Ramos (cell line): Measurements from ENCODE around the gene SORBS2.

Experiments used
- in situ Hi-C: fragments of 300-500 bp; cut with MboI; formaldehyde crosslinking; loops from one replicate; pipeline ENCODE4 v1.14.3; 2022; ENCODE audit warnings: low sequenced_read_pairs; ENCODE audit not compliant: unreplicated experiment

SORBS2 gene

GRCh38 chr4:185689407-185689806, 122.6 kb downstream of the SORBS2 start:
- in situ Hi-C loops = no loop called here

GRCh38 chr4:185685804-185686203, 126.2 kb downstream of the SORBS2 start:
- in situ Hi-C loops = no loop called here

- in situ Hi-C loops = no loop called here
Measured at GRCh38 chr4:185683896-185684295, 128.1 kb downstream of the SORBS2 start.

- in situ Hi-C loops = no loop called here
Measured at GRCh38 chr4:185683222-185683621, 128.8 kb downstream of the SORBS2 start.

GRCh38 chr4:185682236-185682635, 129.8 kb downstream of the SORBS2 start:
- in situ Hi-C loops = no loop called here

DNA sequence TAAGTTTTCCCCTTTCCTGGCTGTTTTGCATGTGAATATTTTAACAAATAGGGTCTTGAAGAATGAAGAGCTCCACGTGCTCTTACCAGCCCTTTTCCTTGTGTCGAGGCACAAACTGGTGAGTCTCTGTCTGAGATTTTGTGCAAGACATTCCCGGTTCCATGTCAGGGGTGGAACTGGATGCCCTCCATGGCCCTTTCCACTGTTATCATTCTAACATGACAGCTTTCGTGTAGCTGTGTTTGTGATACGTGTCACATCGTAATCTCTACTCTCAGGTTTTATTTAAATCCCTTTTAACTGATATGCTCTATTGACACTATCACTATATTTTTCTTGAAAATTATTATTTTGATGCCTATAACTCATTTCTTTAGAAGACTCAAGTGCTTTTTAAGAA, 130.4 kb downstream of the SORBS2 start:
- in situ Hi-C loops = no loop called here

DNA sequence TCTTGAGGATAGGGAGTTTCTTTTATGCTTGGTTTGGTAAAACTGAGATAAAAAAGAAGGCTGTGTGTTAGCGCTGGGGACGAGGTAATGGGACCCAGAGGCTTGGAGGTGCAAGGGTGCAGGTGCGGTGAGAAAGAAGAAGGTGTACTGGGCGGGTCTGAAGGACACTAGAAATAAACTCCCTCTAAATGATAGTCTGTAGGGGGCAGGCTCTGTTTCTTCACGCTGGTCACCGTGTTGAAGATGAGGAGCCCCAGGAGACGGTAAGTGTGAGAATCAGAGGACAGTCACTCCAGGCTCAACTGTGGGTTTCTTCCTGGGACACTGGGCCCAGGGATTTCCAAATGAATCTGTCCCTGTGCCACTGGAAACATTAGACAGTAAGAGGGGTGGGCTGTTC, 131.4 kb downstream of the SORBS2 start:
- in situ Hi-C loops = no loop called here

DNA sequence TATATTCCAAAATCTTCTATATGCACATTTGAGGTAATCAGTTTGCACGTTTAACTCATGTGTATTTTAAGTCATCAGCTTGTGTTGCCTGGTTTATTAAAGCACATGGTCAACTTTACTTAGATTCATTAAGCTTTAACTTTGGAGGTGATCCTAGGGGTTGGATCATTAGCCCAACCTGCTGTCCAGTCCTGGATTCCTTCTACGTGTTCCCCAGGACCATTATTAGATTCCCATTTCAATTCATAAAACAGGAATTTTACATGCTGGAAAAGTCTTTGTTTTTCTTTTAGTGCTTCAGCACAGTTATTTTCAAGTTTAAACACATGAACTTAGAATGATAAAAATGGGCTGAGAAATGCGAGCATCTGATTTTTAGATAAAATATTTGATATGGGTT, 132.5 kb downstream of the SORBS2 start:
- in situ Hi-C loops = no loop called here

GRCh38 chr4:185677637-185678314, 134.2 kb downstream of the SORBS2 start:
- in situ Hi-C loops = no loop called here

- in situ Hi-C loops = no loop called here
Measured at GRCh38 chr4:185672618-185673017, 139.4 kb downstream of the SORBS2 start.

GRCh38 chr4:185672151-185672550, 139.8 kb downstream of the SORBS2 start:
- in situ Hi-C loops = no loop called here

- in situ Hi-C loops = no loop called here
Measured at GRCh38 chr4:185671496-185671895, 140.5 kb downstream of the SORBS2 start.

DNA sequence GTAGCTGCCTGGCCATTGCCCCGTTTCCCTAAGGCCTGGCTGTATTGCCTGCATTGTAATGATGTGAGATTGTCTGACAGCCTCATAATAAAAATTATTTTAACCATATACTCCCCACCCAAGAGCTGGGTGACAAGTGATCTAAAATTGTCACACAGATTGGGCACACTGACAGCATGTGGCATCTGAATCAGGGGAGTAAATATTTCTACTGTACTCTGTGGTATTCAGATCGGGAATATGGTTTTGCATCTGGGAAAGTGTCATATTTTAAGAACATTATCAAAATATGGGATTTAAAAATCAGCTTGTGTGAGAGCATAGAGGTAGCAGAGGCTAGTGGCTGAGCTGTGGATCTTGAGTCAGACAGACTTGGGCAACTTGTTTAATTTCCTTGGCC, 140.9 kb downstream of the SORBS2 start:
- in situ Hi-C loops = no loop called here

- in situ Hi-C loops = no loop called here
Measured at GRCh38 chr4:185669288-185669687, 142.7 kb downstream of the SORBS2 start.

DNA sequence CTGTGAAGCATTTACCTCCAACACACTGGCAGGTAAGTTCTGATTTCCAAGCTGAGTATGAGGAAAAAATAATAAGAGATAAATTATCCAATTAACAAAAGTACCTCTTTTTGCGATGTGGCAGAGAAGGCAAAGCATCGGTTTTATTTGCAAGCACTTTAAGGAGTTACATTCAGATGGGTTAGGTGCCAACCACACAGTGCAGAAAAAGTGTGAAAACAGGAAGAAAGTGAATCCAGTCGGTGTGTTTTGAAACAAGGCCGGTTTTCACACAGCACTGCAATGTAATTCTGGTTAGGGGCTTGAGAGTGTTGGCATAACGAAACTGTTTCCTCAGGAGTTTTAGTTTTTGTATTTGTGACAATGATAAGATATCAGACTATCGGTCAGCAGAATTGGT, 145.8 kb downstream of the SORBS2 start:
- in situ Hi-C loops = no loop called here

DNA sequence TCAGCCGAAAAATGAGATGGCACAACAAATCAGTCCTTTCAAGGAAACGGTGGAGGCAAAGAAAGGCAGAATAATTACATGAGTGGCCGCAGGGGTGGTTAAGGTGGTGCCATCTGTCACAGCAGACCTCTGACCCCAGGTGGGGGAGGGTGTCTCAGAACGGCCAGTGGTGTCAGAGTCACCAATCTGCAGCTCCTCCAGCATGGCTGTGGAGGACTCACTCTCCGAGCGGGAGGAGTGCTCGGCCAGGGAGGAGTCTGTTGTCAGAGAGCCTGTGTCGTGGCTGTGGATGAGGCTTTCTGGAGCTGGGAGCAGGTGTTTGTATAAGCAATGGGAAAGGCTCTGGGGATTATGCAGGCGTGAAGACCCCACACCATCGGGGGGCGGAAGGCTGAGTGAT, 146.3 kb downstream of the SORBS2 start:
- in situ Hi-C loops = no loop called here

GRCh38 chr4:185664481-185664880, 147.5 kb downstream of the SORBS2 start:
- in situ Hi-C loops = no loop called here

DNA sequence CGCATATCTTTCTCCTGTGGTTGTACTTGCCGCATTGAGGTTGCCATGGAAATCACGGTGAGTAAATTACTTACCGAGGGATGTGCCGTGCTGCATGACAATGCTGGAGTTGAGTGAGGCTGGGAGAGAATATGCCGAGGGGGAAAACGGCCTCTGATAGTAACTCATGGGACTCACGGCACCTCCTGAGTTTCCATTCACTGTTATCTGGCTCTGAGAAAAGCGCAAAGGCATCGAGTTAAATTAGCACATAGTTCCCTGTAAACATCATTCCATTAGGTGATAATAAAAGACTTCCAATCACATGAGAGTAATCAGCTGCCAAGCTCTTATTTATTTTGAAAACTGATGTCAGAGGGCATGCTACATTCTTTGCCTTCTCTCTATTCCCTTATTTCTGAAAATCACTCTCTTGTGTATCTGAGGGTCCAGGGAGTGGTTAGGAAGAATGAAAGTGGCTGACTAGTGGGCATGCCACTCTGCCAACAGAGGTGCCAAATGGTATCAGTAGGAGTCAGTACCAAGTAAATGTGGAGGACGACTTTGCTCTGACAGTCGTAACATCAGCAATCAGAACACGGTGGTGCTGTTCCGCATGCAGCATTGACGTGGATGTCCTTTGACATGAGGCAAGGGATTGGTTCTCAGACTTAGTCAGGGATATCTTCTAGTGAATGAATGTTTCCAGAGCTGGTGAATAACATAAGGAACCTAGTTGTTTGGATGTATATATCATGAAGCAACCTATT, 149.8 kb downstream of the SORBS2 start:
- in situ Hi-C loops = no loop called here

GRCh38 chr4:185660340-185660739, 151.7 kb downstream of the SORBS2 start:
- in situ Hi-C loops = no loop called here

GRCh38 chr4:185657699-185658098, 154.3 kb downstream of the SORBS2 start:
- in situ Hi-C loops = no loop called here

DNA sequence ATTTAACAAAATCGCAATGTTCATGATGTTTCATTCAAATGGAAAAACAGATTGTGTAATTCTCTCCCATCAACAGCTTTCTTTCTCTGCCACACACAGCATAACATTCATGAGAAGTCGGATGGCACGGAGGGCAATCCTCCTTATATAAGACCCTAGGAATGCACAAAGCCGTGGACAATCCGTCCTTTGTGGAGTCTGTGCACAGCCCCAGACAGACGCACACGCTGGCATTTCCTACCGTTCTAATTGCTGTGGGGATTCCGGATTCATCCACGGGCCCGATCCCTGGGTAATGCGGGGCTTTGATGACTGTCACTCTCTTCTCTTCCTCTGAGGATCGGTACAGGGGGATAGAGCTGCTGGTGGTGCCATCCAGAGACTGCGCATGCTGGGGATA, 154.8 kb downstream of the SORBS2 start:
- in situ Hi-C loops = no loop called here

- in situ Hi-C loops = no loop called here
Measured at GRCh38 chr4:185656467-185656931, 155.5 kb downstream of the SORBS2 start.
